T-cell (primary cell): ENCODE data around the gene BRF1. TPM values are rescaled to one million over a fixed set of nuclear protein-coding genes. Genes with fewer than 3 reads are reported as not detected.

Experiments used
- ATAC-seq, 4 experiments: fragments of 200-7000 bp in 3 of 4; fragments of 150-1000 bp in 1 of 4; cut with Tn5 transposase; replicated peaks in 1 of 4; 1 replicate in 3 of 4; 2 replicates in 1 of 4; pipeline ENCODE4 v1.10.0; 2021; ENCODE audit warnings: moderate library complexity in 3 of 4, mild to moderate bottlenecking in 2 of 4, moderate number of reproducible peaks in 1 of 4
- CTCF ChIA-PET, 2 donors: fragments of 300-600 bp; sonication (Branson Sonifier 250); formaldehyde crosslinking; loops; one replicate each; lab custom pipeline; 2022; ENCODE audit warnings: antibody characterized with exemption in 2 of 2; lab: Charles Lee
- POLR2A ChIA-PET, 2 donors: fragments of 300-600 bp; sonication (Branson Sonifier 250); formaldehyde crosslinking; loops; one replicate each; lab custom pipeline; 2022; ENCODE audit warnings: antibody characterized with exemption in 2 of 2; lab: Charles Lee
- DNase-seq, 35 experiments: peaks; one replicate each; pipeline versions ENCODE4 v3.0.0 to v3.0.0-alpha.2; 2013 to 2023
- H3K27ac ChIP-seq: one replicate; pipeline ENCODE4 v1.5.1; 2013; ENCODE audit warnings: low read length
- H3K27me3 ChIP-seq, 2 experiments: replicated peaks in 1 of 2; 1 replicate in 1 of 2; 2 replicates in 1 of 2; pipeline versions ENCODE4 v1.6.1 to v1.7.0; 2013; ENCODE audit warnings: low read length in 1 of 2, mixed read lengths in 1 of 2; ENCODE audit not compliant: control insufficient read depth in 2 of 2, insufficient read depth in 2 of 2; ENCODE audit errors: extremely low read depth in 1 of 2
- H3K36me3 ChIP-seq, 2 donors: 1 replicate in 1 of 2; 2 replicates in 1 of 2; pipeline versions ENCODE4 v1.6.1 to v1.7.0; 2013; ENCODE audit warnings: low read length in 1 of 2; ENCODE audit not compliant: control insufficient read depth in 2 of 2, insufficient read depth in 1 of 2; ENCODE audit errors: extremely low read depth in 1 of 2
- H3K4me1 ChIP-seq, 2 experiments: 1 replicate in 1 of 2; 2 replicates in 1 of 2; pipeline versions ENCODE4 v1.6.1 to v1.7.0; 2013; ENCODE audit warnings: low read length in 2 of 2, mixed read lengths in 1 of 2; ENCODE audit not compliant: insufficient read depth in 2 of 2, control insufficient read depth in 1 of 2; ENCODE audit errors: extremely low read depth in 1 of 2
- H3K4me3 ChIP-seq, 2 donors: 1 replicate in 1 of 2; 2 replicates in 1 of 2; pipeline versions ENCODE4 v1.5.1 to v1.7.0; 2013; ENCODE audit warnings: mild to moderate bottlenecking in 2 of 2, low read length in 1 of 2, moderate library complexity in 1 of 2; ENCODE audit not compliant: control insufficient read depth in 1 of 2; ENCODE audit errors: extremely low read depth in 1 of 2
- H3K9me3 ChIP-seq: 2 replicates; pipeline ENCODE4 v1.7.0; 2013
- H3K27ac Mint-ChIP-seq, 2 donors: one replicate each; pipeline ENCODE4 v1.8.0; 2020 to 2021; ENCODE audit warnings: mild to moderate bottlenecking in 2 of 2, mixed read lengths in 2 of 2
- H3K27me3 Mint-ChIP-seq, 2 donors: one replicate each; pipeline ENCODE4 v1.8.0; 2021 to 2022; ENCODE audit warnings: mixed read lengths in 2 of 2
- H3K36me3 Mint-ChIP-seq: one replicate; pipeline ENCODE4 v1.8.0; 2021; ENCODE audit warnings: mixed read lengths
- H3K4me1 Mint-ChIP-seq, 3 donors: one replicate each; pipeline ENCODE4 v1.8.0; 2020 to 2022; ENCODE audit warnings: mixed read lengths in 3 of 3, mild to moderate bottlenecking in 1 of 3
- H3K4me3 Mint-ChIP-seq, 3 donors: one replicate each; pipeline ENCODE4 v1.8.0; 2020 to 2022; ENCODE audit warnings: mild to moderate bottlenecking in 3 of 3, mixed read lengths in 3 of 3, moderate library complexity in 3 of 3
- H3K9me3 Mint-ChIP-seq, 3 donors: one replicate each; pipeline ENCODE4 v1.8.0; 2020 to 2022; ENCODE audit warnings: mixed read lengths in 3 of 3
- WGBS: methylation state at CpG from one replicate; pipeline ENCODE4 v1.1.5; 2013; ENCODE audit warnings: missing lambda C conversion rate; ENCODE audit not compliant: insufficient coverage; 5-methylcytosine and 5-hydroxymethylcytosine counted together
- total RNA-seq, 35 experiments: library from RNA in 6 of 35; stranded (reverse) in 6 of 35; fragments of 120-200 nt in 1 of 35; gene quantifications; one replicate each; pipeline versions ENCODE4 v1.2.1 to v1.2.4 and lab custom pipeline; 2013 to 2026

BRF1 gene
- total RNA-seq, 5 donors from 2014 or later (not counting 1 experiment from before 2014, with no cell fraction given): 57.7 to 70.5 (median 66.5) TPM

GRCh38 chr14:105171004-105171673 lies 129.7 kb downstream of the BRF1 start:
- Mint-ChIP-seq H3K4me3 (no peak overlapping the region), H3K4me1 (peaks cover 20 to 38% (median 25%) of the 10 kb centered on the region in 3 donors), H3K27ac (no peak overlapping the region), H3K36me3 (no peaks in the 10 kb centered on the region), H3K27me3 (peaks cover 7 to 17% of the 10 kb centered on the region in 2 donors), H3K9me3 (no peaks in the 10 kb centered on the region)
- ATAC-seq: no peak
- 44% methylated on average over 14 of the region's 19 CpGs for WGBS
- Histone ChIP-seq H3K4me3 (no peak overlapping the region), H3K27me3 (peaks cover 0 to 52% of the 10 kb centered on the region in 2 experiments), H3K36me3 (no peaks in the 10 kb centered on the region), H3K27ac (no peak overlapping the region), H3K4me1 (peaks cover 9 to 55% of the 10 kb centered on the region in 2 experiments), H3K9me3 (no peaks in the 10 kb centered on the region)
- no peak for DNase-seq
- POLR2A ChIA-PET: no interaction called here
- CTCF ChIA-PET: no interaction called here

GRCh38 chr14:105169776-105170655 lies 130.8 kb downstream of the BRF1 start:
- 67% methylated on average over 13 of the region's 22 CpGs for WGBS
- H3K27me3 Mint-ChIP-seq: peaks cover 7 to 20% of the 10 kb centered on the region in 2 donors
- CTCF ChIA-PET: interaction anchor here in 1 of 2 donors (0.5 kb wide), 1 partner anchor 31 kb away, joined by 3 read pairs; no protein-coding TSS in a partner anchor
- no peak overlapping the region for H3K4me3 ChIP-seq
- peak overlapping the region in 1 of 2 donors; percentile 31 for H3K27ac Mint-ChIP-seq
- peak overlapping the region; percentile 67 to 80 (median 75) for H3K4me3 Mint-ChIP-seq
- DNase-seq (peak in 2 of 35 experiments; percentile 16 to 17), ATAC-seq (no peak)
- no peak overlapping the region for H3K27ac ChIP-seq
- no peaks in the 10 kb centered on the region for H3K36me3 Mint-ChIP-seq
- H3K36me3 ChIP-seq: no peaks in the 10 kb centered on the region
- H3K9me3 Mint-ChIP-seq: no peaks in the 10 kb centered on the region
- H3K4me1 ChIP-seq: peaks cover 7 to 44% of the 10 kb centered on the region in 2 experiments
- H3K27me3 ChIP-seq: peaks cover 0 to 60% of the 10 kb centered on the region in 2 experiments
- no peaks in the 10 kb centered on the region for H3K9me3 ChIP-seq
- H3K4me1 Mint-ChIP-seq: peaks cover 19 to 32% (median 25%) of the 10 kb centered on the region in 3 donors
- POLR2A ChIA-PET: no interaction called here

GRCh38 chr14:105168979-105169507 lies 131.8 kb downstream of the BRF1 start:
- H3K36me3 ChIP-seq: no peaks in the 10 kb centered on the region
- H3K27me3 ChIP-seq: peaks cover 0 to 63% of the 10 kb centered on the region in 2 experiments
- peak overlapping the region; percentile 43 to 80 (median 62) for H3K4me3 Mint-ChIP-seq
- ATAC-seq (peak; percentile 36 to 60 (median 41)), DNase-seq (peak in 10 of 35 experiments; percentile 14 to 54 (median 30))
- no peaks in the 10 kb centered on the region for H3K9me3 ChIP-seq
- peaks cover 7 to 20% of the 10 kb centered on the region in 2 donors for H3K27me3 Mint-ChIP-seq
- 4% methylated on average over 54 of the region's 54 CpGs for WGBS
- ChIA-PET POLR2A (no interaction called here), CTCF (no interaction called here)
- H3K27ac ChIP-seq: no peak overlapping the region
- peaks cover 2 to 34% of the 10 kb centered on the region in 2 experiments for H3K4me1 ChIP-seq
- H3K4me1 Mint-ChIP-seq: peaks cover 9 to 24% (median 19%) of the 10 kb centered on the region in 3 donors
- no peak overlapping the region for H3K27ac Mint-ChIP-seq
- no peak overlapping the region for H3K4me3 ChIP-seq
- no peaks in the 10 kb centered on the region for H3K36me3 Mint-ChIP-seq
- no peaks in the 10 kb centered on the region for H3K9me3 Mint-ChIP-seq

- CTCF ChIA-PET: interaction anchor here in 1 of 2 donors (0.6 kb wide), 1 partner anchor 183 kb away, joined by 3 read pairs; no protein-coding TSS in a partner anchor
- no peak within 1 kb of the TSS for H3K27ac Mint-ChIP-seq
- WGBS: under 1% methylated on average over 66 of the region's 84 CpGs
Observed at GRCh38 chr14:105168496-105168978, 132.3 kb downstream of the BRF1 start, which contains the start of gene JAG2. TSS of gene JAG2 (minus strand) at chr14:105168776. CDS start at chr14:105168420, 356 bp downstream.

GRCh38 chr14:105168093-105168420 lies 132.7 kb downstream of the BRF1 start:
- no peak overlapping the region for H3K27ac Mint-ChIP-seq
- Histone ChIP-seq H3K27me3 (peaks cover 0 to 66% of the 10 kb centered on the region in 2 experiments), H3K36me3 (no peaks in the 10 kb centered on the region), H3K9me3 (no peaks in the 10 kb centered on the region), H3K27ac (no peak overlapping the region), H3K4me1 (peaks cover 2 to 30% of the 10 kb centered on the region in 2 experiments), H3K4me3 (peak overlapping the region in 1 of 2 donors; percentile 69)
- no peaks in the 10 kb centered on the region for H3K9me3 Mint-ChIP-seq
- H3K4me3 Mint-ChIP-seq: peak overlapping the region; percentile 31 to 59 (median 52)
- ChIA-PET CTCF (interaction anchor here in 1 of 2 donors (0.6 kb wide), 1 partner anchor 184 kb away, joined by 3 read pairs; no protein-coding TSS in a partner anchor), POLR2A (no interaction called here)
- no peaks in the 10 kb centered on the region for H3K36me3 Mint-ChIP-seq
- WGBS: 1% methylated on average over 40 of the region's 46 CpGs
- no peak for DNase-seq
- H3K27me3 Mint-ChIP-seq: peaks cover 7 to 20% of the 10 kb centered on the region in 2 donors
- ATAC-seq: peak in 1 of 4 experiments; percentile 3
- H3K4me1 Mint-ChIP-seq: peaks cover 9 to 21% (median 19%) of the 10 kb centered on the region in 3 donors

More at GRCh38 chr14:105168496-105168978, 132.3 kb downstream of the BRF1 start, which contains the start of gene JAG2:
- Histone ChIP-seq H3K4me3 (peak within 1 kb of the TSS in 1 of 2 donors; percentile 69), H3K4me1 (peaks cover 2 to 30% of the 10 kb centered on the region in 2 experiments), H3K9me3 (no peaks in the 10 kb centered on the region), H3K27me3 (peaks cover 0 to 66% of the 10 kb centered on the region in 2 experiments), H3K27ac (no peak within 1 kb of the TSS), H3K36me3 (no peaks in the 10 kb centered on the region)
- Mint-ChIP-seq H3K9me3 (no peaks in the 10 kb centered on the region), H3K27me3 (peaks cover 7 to 20% of the 10 kb centered on the region in 2 donors), H3K36me3 (no peaks in the 10 kb centered on the region), H3K4me1 (peaks cover 9 to 24% (median 19%) of the 10 kb centered on the region in 3 donors), H3K4me3 (peak within 1 kb of the TSS; percentile 67 to 80 (median 75))
- ATAC-seq (peak; percentile 49 to 79 (median 64)), DNase-seq (peak in 28 of 35 experiments; percentile 15 to 67 (median 32))
- POLR2A ChIA-PET: no interaction called here
